GM19043 (cell line): ENCODE data around the gene PKNOX2.
"Not testable (repeated sequence)": the region's sequence is repeated elsewhere in the genome, so short reads cannot be mapped to it uniquely, and the experiment has no call there.

Experiments
- ATAC-seq: cut with Tn5 transposase; IDR thresholded peaks from one replicate; pipeline ENCODE4 v1.9.1; 2021; ENCODE audit warnings: low read depth; ENCODE audit not compliant: unreplicated experiment

Gene PKNOX2

GRCh38 chr11:125201525-125202141 is 37.1 kb downstream of the PKNOX2 start:
- ATAC-seq: no peak

- ATAC-seq: no peak
Observed at GRCh38 chr11:125202362-125202880, 37.9 kb downstream of the PKNOX2 start.

GRCh38 chr11:125202977-125203376 is 38.4 kb downstream of the PKNOX2 start:
- no peak for ATAC-seq

- no peak for ATAC-seq
Observed at GRCh38 chr11:125207866-125208425, 43.4 kb downstream of the PKNOX2 start.

- no peak for ATAC-seq
Observed at GRCh38 chr11:125210066-125210465, 45.5 kb downstream of the PKNOX2 start.

GRCh38 chr11:125211191-125211947 is 46.8 kb downstream of the PKNOX2 start:
- ATAC-seq: no peak

GRCh38 chr11:125211948-125212340 is 47.4 kb downstream of the PKNOX2 start:
- no peak for ATAC-seq

GRCh38 chr11:125214601-125215565 is 50.3 kb downstream of the PKNOX2 start:
- no peak for ATAC-seq

GRCh38 chr11:125215976-125216375 is 51.4 kb downstream of the PKNOX2 start:
- no peak for ATAC-seq

- ATAC-seq: no peak
Observed at GRCh38 chr11:125218336-125218735, 53.8 kb downstream of the PKNOX2 start.

- ATAC-seq: no peak
Observed at GRCh38 chr11:125221461-125221860, 56.9 kb downstream of the PKNOX2 start.

- no peak for ATAC-seq
Observed at GRCh38 chr11:125222494-125222893, 57.9 kb downstream of the PKNOX2 start.

GRCh38 chr11:125223161-125223560 is 58.6 kb downstream of the PKNOX2 start:
- not testable (repeated sequence) for ATAC-seq

GRCh38 chr11:125223901-125224361 is 59.4 kb downstream of the PKNOX2 start:
- ATAC-seq: no peak

- ATAC-seq: no peak
Observed at GRCh38 chr11:125224391-125225021, 60.0 kb downstream of the PKNOX2 start.

GRCh38 chr11:125225401-125225800 is 60.9 kb downstream of the PKNOX2 start:
- ATAC-seq: no peak

GRCh38 chr11:125226031-125226430 is 61.5 kb downstream of the PKNOX2 start:
- no peak for ATAC-seq

- ATAC-seq: no peak
Observed at GRCh38 chr11:125226706-125227105, 62.2 kb downstream of the PKNOX2 start.

GRCh38 chr11:125227151-125227550 is 62.6 kb downstream of the PKNOX2 start:
- ATAC-seq: no peak

GRCh38 chr11:125228445-125228844 is 63.9 kb downstream of the PKNOX2 start:
- ATAC-seq: no peak
